A673 (cell line): Measurements from ENCODE around the gene RCBTB2.

Experiments used
- CTCF ChIP-seq: fragments of 300-800, 200-600 bp; sonication (generic); conservative IDR thresholded peaks from 2 replicates; pipeline ENCODE4 v1.5.1; 2017; ENCODE audit warnings: low read depth, mild to moderate bottlenecking, antibody characterized with exemption, low read length, moderate library complexity, mixed read lengths
- EZH2 ChIP-seq: fragments of 200-600 bp; sonication (generic); IDR thresholded peaks from 2 replicates; pipeline ENCODE4 v1.6.1; 2017; ENCODE audit warnings: borderline replicate concordance, low read depth, mild to moderate bottlenecking, mixed read lengths, antibody characterized with exemption, low read length; ENCODE audit not compliant: poor library complexity, severe bottlenecking

- TF ChIP-seq CTCF (no peak), EZH2 (no peak)
Observed at GRCh38 chr13:48497669-48498068, 35.2 kb downstream of the RCBTB2 start.
